Calu3 (cell line): ENCODE results near the gene PRR13. TPM values are rescaled to one million over a fixed set of nuclear protein-coding genes. Genes with fewer than 3 reads are reported as not detected.
A peak's percentile ranks its signal among the peaks of the same experiment; 100 is the strongest.

ENCODE experiments used
- BruUV-seq: library from RNA; stranded (reverse); fragments of 400-500 nt; replicated peaks from 2 replicates; lab custom pipeline; 2021; lab: Mats Ljungman, UMichigan
- CTCF ChIA-PET: fragments of 300-600 bp; sonication (Branson Sonifier 250); formaldehyde crosslinking; loops from one replicate; lab custom pipeline; 2022; ENCODE audit warnings: antibody characterized with exemption; lab: Charles Lee
- DNase-seq: peaks from one replicate; pipeline ENCODE4 v3.0.0; 2022
- H3K27ac Mint-ChIP-seq: one replicate; pipeline ENCODE4 v1.8.0; 2022; ENCODE audit warnings: mixed read lengths; ENCODE audit not compliant: unreplicated experiment
- H3K27me3 Mint-ChIP-seq: one replicate; pipeline ENCODE4 v1.8.0; 2022; ENCODE audit warnings: mixed read lengths; ENCODE audit not compliant: unreplicated experiment
- H3K36me3 Mint-ChIP-seq: one replicate; pipeline ENCODE4 v1.8.0; 2022; ENCODE audit warnings: mild to moderate bottlenecking, moderate library complexity, mixed read lengths; ENCODE audit not compliant: insufficient read depth, unreplicated experiment
- H3K4me1 Mint-ChIP-seq: one replicate; pipeline ENCODE4 v1.8.0; 2022; ENCODE audit warnings: mild to moderate bottlenecking, low read depth, mixed read lengths; ENCODE audit not compliant: unreplicated experiment
- H3K4me3 Mint-ChIP-seq: one replicate; pipeline ENCODE4 v1.8.0; 2022; ENCODE audit warnings: mild to moderate bottlenecking, low read depth, moderate library complexity, mixed read lengths; ENCODE audit not compliant: unreplicated experiment
- H3K9me3 Mint-ChIP-seq: one replicate; pipeline ENCODE4 v1.8.0; 2022; ENCODE audit warnings: low read depth, mixed read lengths; ENCODE audit not compliant: unreplicated experiment
- intact Hi-C: fragments of 100-400 bp; cut with micrococcal nuclease; formaldehyde crosslinking; loops from one replicate; pipeline ENCODE4 v1.10.0; 2022; ENCODE audit not compliant: unreplicated experiment
- total RNA-seq: library from RNA; stranded (reverse); gene quantifications from 2 replicates; pipeline ENCODE4 v1.2.3, GENCODE V29; 2022
- TF ChIP-seq, protein P1 (sequence below): fragments of 200-600 bp; IDR thresholded peaks from one replicate; pipeline ENCODE4 v1.8.0; 2022; ENCODE audit warnings: antibody characterized with exemption; ENCODE audit not compliant: unreplicated experiment

Gene PRR13
- total RNA-seq, 1 experiment from 2014 or later = 151 TPM

DNA sequence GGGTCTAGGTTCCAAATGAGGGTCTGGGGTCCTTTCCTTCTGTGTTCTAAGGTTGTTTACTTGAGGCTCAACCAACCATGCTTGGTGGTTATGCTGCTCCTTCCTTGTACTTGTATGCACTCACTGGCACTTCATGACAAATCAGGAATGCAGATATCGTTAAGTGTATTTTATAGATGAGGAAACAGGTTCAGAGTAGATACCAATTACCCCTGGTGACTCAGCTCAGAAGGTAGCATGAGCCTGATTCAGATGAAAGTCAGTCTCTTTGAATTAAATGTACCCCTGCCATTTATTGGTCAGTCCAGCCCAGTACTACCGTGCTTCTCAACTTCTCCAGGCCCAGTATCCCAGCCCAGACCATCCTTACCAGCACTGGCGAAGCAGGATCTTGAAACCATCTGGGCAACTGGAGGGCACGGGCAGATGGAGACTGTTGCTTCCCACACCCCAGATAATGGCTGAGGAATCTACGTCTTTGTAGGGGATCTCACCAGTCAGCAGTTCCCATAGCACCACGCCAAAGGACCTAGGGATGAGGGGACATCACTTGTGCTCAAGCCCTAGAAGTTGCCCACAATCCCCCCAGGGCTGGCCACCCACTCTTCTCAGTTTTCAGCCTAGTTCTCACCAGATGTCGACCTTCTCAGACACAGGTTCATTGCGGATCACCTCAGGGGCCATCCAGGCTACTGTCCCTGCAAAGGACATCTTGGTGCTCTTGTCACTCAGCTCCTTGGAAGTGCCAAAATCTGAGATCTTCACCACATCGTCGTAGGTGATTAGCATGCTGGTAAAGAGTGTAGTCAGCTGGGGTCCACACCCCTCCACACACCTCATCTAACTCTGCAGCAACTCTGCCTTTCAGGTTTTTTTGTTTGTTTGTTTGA lies 43.4 kb downstream of the PRR13 start:
- intact Hi-C loops = no loop called here
- TSS peak; percentile 8 for BruUV-seq
- DNase-seq = no peak
- CTCF ChIA-PET = no interaction called here
- peaks cover 32% of the 10 kb centered on the region for H3K36me3 Mint-ChIP-seq
- no peaks in the 10 kb centered on the region for H3K27me3 Mint-ChIP-seq
- TF ChIP-seq, protein P1, sequence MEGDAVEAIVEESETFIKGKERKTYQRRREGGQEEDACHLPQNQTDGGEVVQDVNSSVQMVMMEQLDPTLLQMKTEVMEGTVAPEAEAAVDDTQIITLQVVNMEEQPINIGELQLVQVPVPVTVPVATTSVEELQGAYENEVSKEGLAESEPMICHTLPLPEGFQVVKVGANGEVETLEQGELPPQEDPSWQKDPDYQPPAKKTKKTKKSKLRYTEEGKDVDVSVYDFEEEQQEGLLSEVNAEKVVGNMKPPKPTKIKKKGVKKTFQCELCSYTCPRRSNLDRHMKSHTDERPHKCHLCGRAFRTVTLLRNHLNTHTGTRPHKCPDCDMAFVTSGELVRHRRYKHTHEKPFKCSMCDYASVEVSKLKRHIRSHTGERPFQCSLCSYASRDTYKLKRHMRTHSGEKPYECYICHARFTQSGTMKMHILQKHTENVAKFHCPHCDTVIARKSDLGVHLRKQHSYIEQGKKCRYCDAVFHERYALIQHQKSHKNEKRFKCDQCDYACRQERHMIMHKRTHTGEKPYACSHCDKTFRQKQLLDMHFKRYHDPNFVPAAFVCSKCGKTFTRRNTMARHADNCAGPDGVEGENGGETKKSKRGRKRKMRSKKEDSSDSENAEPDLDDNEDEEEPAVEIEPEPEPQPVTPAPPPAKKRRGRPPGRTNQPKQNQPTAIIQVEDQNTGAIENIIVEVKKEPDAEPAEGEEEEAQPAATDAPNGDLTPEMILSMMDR = no peak
- H3K4me1 Mint-ChIP-seq = no peaks in the 10 kb centered on the region
- H3K27ac Mint-ChIP-seq = no peak overlapping the region
- H3K9me3 Mint-ChIP-seq = no peaks in the 10 kb centered on the region
- no peak overlapping the region for H3K4me3 Mint-ChIP-seq

DNA sequence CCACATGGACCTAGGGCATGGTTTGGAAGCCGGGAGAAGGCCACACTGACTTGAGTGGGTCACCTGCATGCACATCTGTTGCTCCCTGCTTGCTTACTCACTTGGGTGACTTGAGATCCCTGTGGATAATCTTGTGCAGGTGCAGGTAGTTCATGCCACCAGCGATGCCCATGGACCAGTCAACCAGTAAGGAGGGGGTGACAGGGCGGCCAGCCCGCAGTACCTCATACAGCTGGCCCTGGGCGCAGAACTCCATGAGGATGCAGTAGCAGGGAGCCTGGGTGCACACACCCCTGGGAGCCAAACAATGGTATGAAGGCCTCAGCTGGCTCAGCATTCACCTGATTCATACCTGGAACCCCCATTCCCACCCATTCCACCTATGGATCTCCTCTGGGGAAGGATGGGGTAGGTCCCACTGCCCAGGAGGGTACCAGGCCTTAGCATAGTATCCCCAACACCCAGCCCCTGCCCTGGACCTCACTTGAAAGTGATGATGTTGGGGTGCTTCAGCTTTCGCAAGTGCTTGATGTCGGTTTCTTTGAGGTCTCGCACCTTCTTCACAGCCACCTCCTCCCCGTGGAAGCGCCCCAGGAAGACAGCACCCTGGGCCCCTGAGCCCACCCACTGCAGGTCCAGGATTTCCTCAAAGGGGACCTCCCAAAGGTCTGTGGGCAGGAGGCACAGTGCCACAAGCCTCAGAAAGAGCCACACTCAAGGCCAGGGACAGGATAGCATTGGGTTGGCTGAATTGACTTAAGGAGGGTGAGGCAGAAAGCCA lies 44.6 kb downstream of the PRR13 start:
- H3K4me3 Mint-ChIP-seq = no peak overlapping the region
- H3K4me1 Mint-ChIP-seq = no peaks in the 10 kb centered on the region
- BruUV-seq = no TSS peak
- CTCF ChIA-PET = no interaction called here
- intact Hi-C loops = no loop called here
- DNase-seq = no peak
- no peaks in the 10 kb centered on the region for H3K27me3 Mint-ChIP-seq
- TF ChIP-seq, protein P1 = no peak
- peak overlapping the region; percentile 50 for H3K27ac Mint-ChIP-seq
- H3K9me3 Mint-ChIP-seq = no peaks in the 10 kb centered on the region
- peaks cover 32% of the 10 kb centered on the region for H3K36me3 Mint-ChIP-seq

DNA sequence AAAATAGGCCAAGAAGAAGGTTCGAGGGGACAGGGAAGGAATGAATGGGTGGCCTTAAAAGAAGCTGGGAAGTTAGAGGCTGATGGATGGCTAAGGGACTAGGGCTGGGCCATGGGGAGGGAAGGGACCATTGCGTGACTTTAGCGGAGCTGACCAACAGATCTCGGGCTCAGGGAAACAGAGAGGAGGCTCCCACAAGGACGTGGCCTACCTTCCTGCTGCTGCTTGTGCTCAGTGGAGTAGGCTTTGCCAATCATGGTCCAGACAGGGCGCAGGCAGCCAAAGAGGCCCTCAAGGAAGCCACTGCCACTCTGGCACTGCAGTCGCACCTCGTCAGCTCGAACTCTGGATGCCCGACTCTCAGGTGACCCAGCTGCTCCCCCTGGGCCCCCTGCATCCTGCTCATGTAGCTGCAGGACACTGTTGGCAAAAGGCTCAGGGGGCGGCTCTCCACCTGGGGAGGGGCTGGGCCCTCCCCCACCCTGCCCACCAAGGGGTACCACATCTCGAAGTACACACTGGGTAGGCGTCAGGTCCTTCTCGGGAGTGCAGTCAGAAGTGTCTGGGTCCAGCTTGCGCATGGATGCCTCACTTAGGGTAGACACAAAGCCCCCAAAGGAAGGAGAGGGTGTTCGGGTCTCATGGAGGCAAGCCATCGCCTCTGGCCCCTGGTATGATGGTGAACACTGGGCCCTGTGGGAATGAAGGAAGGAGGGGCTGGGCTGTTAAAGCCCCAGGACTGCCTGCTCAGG lies 45.4 kb downstream of the PRR13 start:
- BruUV-seq = no TSS peak
- Mint-ChIP-seq H3K4me1 (no peaks in the 10 kb centered on the region), H3K27ac (peak overlapping the region; percentile 50), H3K4me3 (no peak overlapping the region), H3K9me3 (no peaks in the 10 kb centered on the region), H3K27me3 (no peaks in the 10 kb centered on the region), H3K36me3 (peaks cover 29% of the 10 kb centered on the region)
- no peak for DNase-seq
- intact Hi-C loops = no loop called here
- CTCF ChIA-PET = no interaction called here
- TF ChIP-seq, protein P1 = no peak

DNA sequence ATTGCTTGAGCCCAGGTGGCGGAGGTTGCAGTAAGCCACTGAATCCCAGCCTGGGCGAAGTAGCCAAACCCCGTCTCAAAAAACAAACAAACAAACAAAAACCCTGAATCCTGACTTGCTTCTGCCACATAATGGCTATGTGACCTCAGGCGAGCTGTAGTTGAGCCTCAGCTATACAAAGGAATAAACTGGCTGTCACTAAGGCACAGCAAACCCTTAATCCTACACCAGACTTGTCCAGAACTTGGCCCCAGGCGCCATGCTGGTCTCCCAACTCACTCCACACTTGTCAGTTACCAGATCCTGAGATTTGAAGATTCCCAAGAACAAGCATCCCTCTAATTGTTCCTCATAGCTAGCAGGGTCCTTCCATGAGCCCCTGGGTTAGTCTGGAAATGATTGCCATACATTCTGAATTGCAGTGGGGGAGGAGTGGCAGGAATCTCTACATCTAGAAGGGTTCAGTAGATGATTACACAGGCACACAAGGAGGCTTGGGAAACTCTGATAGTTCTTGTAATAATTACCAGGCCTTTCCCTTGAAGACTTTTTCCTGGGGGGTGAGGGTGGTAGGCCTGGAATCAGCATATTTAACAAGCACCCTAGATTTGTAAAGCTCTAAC lies 47.8 kb downstream of the PRR13 start:
- Mint-ChIP-seq H3K27ac (no peak overlapping the region), H3K4me3 (no peak overlapping the region), H3K27me3 (no peaks in the 10 kb centered on the region), H3K9me3 (no peaks in the 10 kb centered on the region), H3K36me3 (peaks cover 39% of the 10 kb centered on the region), H3K4me1 (peaks cover 15% of the 10 kb centered on the region)
- intact Hi-C loops = no loop called here
- CTCF ChIA-PET = interaction anchor here (0.5 to 0.7 kb wide), 2 partner anchors 124 to 176 kb away, joined by 4 to 5 read pairs; no protein-coding TSS in a partner anchor
- DNase-seq = no peak
- no TSS peak for BruUV-seq
- TF ChIP-seq, protein P1 = no peak
